PFSK-1 (cell line): Measurements from ENCODE around the gene MTCH2.

Source experiments
- FOXP2 ChIP-seq: optimal IDR thresholded peaks from 2 replicates; pipeline ENCODE3; 2011; ENCODE audit warnings: borderline replicate concordance, control low read depth, inconsistent platforms; ENCODE audit not compliant: insufficient read depth; ENCODE audit errors: extremely low read length, extremely low read depth
- POLR2AphosphoS5 ChIP-seq: IDR thresholded peaks from 2 replicates; pipeline ENCODE4 v1.6.1; 2012; ENCODE audit warnings: low read depth, mild to moderate bottlenecking, control low read depth, low read length, moderate library complexity
- REST ChIP-seq, 2 experiments: IDR thresholded peaks; 2 replicates each; pipeline versions ENCODE4 v1.6.1 to v1.8.0; 2011 to 2012; ENCODE audit warnings: low read depth in 2 of 2, low read length in 2 of 2, control low read depth in 1 of 2, inconsistent platforms in 1 of 2, mild to moderate bottlenecking in 1 of 2, moderate library complexity in 1 of 2; ENCODE audit not compliant: insufficient read depth in 1 of 2
- SIN3A ChIP-seq: IDR thresholded peaks from 2 replicates; pipeline ENCODE4 v1.6.1; 2012; ENCODE audit warnings: mild to moderate bottlenecking, low read length, moderate library complexity, borderline replicate concordance; ENCODE audit not compliant: insufficient read depth
- TAF1 ChIP-seq: IDR thresholded peaks from 2 replicates; pipeline ENCODE4 v1.6.1; 2012; ENCODE audit warnings: low read length, control low read depth, borderline replicate concordance; ENCODE audit not compliant: insufficient read depth

MTCH2 gene

GRCh38 chr11:47688111-47688510 lies 45.8 kb upstream of the MTCH2 start:
- TF ChIP-seq TAF1: no peak
- TF ChIP-seq SIN3A: no peak
- TF ChIP-seq FOXP2: no peak
- TF ChIP-seq POLR2AphosphoS5: no peak
- TF ChIP-seq REST (IDR thresholded peaks at IDR 0.05; ENCODE audit: insufficient read depth in 1 of 2, low read depth in 2 of 2, low read length in 2 of 2): no peak

GRCh38 chr11:47686151-47686550 lies 43.8 kb upstream of the MTCH2 start:
- TF ChIP-seq FOXP2: no peak
- TF ChIP-seq SIN3A: no peak
- no peak for TF ChIP-seq TAF1
- no peak for TF ChIP-seq REST (IDR thresholded peaks at IDR 0.05; ENCODE audit: insufficient read depth in 1 of 2, low read depth in 2 of 2, low read length in 2 of 2)
- TF ChIP-seq POLR2AphosphoS5: no peak

- TF ChIP-seq REST (IDR thresholded peaks at IDR 0.05; ENCODE audit: insufficient read depth in 1 of 2, low read depth in 2 of 2, low read length in 2 of 2): no peak
- no peak for TF ChIP-seq FOXP2
- TF ChIP-seq TAF1: no peak
- no peak for TF ChIP-seq SIN3A
- no peak for TF ChIP-seq POLR2AphosphoS5
Observed at GRCh38 chr11:47675851-47676250, 33.5 kb upstream of the MTCH2 start.

- no peak for TF ChIP-seq TAF1
- TF ChIP-seq SIN3A: no peak
- TF ChIP-seq FOXP2: no peak
- no peak for TF ChIP-seq REST (IDR thresholded peaks at IDR 0.05; ENCODE audit: insufficient read depth in 1 of 2, low read depth in 2 of 2, low read length in 2 of 2)
- no peak for TF ChIP-seq POLR2AphosphoS5
Observed at GRCh38 chr11:47672283-47672730, 29.9 kb upstream of the MTCH2 start.

GRCh38 chr11:47669856-47670255 lies 27.5 kb upstream of the MTCH2 start:
- TF ChIP-seq POLR2AphosphoS5 (no peak), SIN3A (no peak), REST (IDR thresholded peaks at IDR 0.05; ENCODE audit: insufficient read depth in 1 of 2, low read depth in 2 of 2, low read length in 2 of 2) (no peak), FOXP2 (no peak), TAF1 (no peak)
